Measurements from ENCODE around the gene CD47.

The CD47 gene

DNA sequence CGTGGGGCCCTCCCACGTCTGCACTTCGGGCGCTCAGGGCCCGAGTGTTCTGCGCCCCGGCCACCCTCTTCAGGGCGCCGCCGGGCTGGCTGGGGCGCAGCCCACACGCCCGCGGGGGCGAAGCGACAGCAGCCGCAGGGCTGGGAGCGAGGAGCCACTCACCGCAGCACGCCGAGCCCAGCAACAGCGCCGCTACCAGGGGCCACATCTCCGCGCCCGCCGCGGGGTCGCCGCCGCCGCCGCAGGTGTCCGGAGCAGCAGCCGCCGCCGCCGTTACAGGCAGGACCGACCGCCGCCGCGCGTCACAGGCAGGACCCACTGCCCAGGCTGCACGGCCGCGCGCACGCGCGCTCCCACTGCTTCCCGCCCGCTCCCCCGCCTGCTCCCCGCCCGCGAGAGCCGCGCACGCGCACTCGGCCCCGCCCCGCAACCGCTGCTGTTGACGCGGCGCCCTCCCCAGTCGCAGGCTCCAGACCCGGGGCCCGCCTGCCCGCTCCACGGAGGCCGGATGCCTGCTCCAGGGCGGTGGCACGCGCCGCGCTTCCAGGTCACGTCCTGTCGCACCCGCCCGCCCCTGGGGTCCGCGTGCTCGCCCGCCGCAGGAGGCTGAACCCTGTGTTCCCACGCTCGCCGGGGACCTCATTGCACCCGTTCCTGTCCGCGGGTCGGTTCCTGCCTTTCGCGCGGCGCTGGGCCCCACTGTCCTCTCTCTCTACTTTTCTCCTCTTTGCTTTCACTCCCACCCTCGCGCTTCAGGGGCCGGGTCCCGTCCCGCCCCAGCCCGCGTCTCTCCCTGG lies at the start of gene CD47:
Gene CD47, minus strand, starts transcription at position 331 of the 797 bp plus-strand sequence. Its CDS starts 123 bp downstream, at position 208.
- peak; percentile 93 for FAIRE-seq

DNA sequence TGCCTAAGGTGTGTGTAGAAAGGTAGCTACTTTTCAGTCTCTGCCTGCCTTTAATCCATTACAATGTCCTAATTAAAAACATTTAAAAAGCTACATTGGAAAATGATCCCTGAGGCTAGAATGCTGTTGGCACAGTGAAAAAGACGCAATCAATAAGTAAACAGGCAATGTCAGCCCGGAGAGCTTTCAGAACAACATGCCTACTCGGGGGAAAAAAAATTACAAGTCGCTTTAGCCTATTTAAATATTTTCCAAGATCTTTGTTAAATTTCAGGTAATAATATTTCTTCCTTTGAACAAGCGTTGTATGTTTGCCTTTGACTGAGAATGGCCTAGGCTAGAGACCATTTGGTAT lies 46.6 kb upstream of the CD47 start:
- FAIRE-seq (no peak), DNase-seq (ENCODE audit: low spot score) (no peak)

More for the DNA sequence above, at the start of gene CD47:
- DNase-seq (ENCODE audit: low spot score): peak; percentile 98

- no peak for FAIRE-seq
- no peak for DNase-seq (ENCODE audit: low spot score)
Observed at GRCh38 chr3:108136561-108137459, 46.0 kb upstream of the CD47 start.

GRCh38 chr3:108134555-108134880 lies 43.7 kb upstream of the CD47 start:
- DNase-seq (ENCODE audit: low spot score): no peak
- no peak for FAIRE-seq

DNA sequence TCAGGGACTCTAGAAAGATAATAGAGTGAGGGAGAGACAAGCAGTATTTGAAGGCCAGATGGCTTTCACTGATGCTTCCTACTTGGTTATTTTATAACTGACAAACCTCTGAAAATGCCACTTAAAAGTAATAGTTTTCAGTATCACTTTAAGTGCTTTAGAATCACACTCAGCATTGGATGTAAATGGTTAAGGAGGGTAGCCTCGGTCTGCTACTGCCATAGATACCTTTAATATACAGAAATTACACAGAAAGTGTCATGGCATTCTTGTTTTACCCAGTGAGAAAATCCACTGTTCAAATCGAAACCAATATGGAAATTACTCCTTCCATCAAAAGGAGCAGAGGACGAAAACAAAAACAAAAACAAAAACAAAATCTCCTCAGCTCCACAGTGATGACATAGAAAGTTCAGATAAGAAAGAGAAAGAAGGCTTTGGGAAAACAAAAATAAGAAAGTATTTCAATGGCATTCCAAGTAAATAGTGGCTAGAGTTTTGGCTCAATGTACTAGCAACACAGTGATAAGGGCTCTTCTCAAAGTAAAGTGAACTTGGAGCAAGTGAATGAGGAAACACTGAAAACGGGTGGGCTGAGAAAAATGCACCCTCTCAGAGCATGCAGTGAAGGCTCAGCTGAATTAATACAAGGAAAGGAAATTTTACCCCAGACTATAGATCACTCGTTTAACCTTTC lies 43.2 kb upstream of the CD47 start:
- DNase-seq (ENCODE audit: low spot score) (no peak), FAIRE-seq (no peak)

GRCh38 chr3:108133048-108133369 lies 42.2 kb upstream of the CD47 start:
- FAIRE-seq: no peak
- DNase-seq (ENCODE audit: low spot score): no peak

DNA sequence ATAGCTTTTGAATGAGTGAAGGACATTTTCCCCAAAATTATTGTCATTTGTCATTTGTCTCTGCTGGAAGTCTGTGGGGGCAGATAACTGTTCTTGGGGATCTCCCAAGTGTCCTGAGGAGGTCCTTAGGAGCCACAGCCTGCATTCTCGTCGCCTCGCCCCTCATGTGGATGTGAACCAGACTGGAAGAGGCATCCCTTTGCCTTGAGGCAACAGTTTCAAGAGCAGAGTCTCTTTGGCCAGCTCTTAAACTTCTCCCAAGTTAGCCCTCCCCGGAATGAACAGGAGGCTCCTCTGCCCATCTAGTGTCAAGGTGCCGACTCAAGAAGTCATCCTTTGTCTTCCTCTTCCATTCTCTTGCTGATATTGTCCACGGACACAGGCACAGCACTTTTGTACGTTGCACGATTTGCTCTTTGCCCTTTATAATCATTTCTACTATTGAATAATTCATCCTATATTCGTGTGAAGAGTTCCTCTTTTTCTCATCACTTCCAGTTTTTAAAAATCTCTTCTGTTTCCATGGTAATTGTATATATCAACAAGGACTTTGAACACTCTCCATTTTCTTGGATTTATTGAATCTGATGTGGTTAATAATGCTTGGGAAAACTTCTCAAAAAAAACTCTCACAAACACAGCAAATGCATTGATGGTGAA lies 40.8 kb upstream of the CD47 start:
- FAIRE-seq: no peak
- no peak for DNase-seq (ENCODE audit: low spot score)

- FAIRE-seq (no peak), DNase-seq (ENCODE audit: low spot score) (peak; percentile 25)
Observed at GRCh38 chr3:108130701-108131474, 40.1 kb upstream of the CD47 start.

DNA sequence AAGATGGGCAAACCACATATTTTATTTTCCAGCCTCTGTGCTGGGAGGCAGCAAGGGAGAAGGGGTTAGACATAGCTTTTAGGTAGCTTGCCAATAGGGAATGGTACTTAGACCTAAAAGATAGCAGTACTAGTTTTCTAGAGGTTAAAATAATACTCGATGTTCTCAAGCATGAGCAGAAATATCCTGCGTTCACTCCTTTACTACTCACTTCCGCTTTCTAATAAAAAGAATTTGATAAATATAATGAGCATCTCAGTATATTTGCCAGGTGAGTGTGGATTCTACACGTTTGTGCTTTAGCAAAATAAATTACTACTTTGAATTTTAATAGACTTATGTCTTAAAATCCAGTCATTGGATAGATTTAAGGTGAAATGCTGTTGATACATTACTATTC lies 39.4 kb upstream of the CD47 start:
- no peak for FAIRE-seq
- no peak for DNase-seq (ENCODE audit: low spot score)

- FAIRE-seq (no peak), DNase-seq (ENCODE audit: low spot score) (no peak)
Observed at GRCh38 chr3:108127301-108127988, 36.6 kb upstream of the CD47 start.

- FAIRE-seq (no peak), DNase-seq (ENCODE audit: low spot score) (no peak)
Observed at GRCh38 chr3:108126348-108126747, 35.5 kb upstream of the CD47 start.

DNA sequence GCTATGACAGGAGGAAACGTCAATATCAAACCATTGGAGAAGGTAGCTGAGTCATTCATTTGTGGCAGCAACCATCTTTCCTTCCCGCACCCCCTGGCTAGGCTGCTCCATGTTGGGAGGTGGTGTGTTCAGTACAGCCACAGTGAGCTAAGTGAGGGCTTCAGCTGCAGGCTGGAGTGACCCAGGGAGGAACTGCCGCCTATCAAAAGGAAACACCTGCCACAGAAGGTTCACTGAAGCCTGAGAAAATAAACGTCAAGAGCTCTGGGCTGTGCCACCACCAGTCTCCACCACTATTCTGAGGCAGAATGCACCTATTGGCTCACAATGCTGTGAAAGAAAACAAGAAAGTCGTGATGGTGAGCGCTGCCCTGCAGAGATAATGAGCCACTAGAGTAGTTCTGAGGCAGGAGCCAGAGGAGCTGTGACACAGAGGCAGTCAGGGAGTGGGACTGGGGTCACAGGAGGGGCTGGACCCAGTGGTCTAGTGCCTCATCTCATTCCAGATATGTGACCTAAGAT lies 34.8 kb upstream of the CD47 start:
- FAIRE-seq: no peak
- DNase-seq (ENCODE audit: low spot score): no peak

- no peak for FAIRE-seq
- DNase-seq (ENCODE audit: low spot score): no peak
Observed at GRCh38 chr3:108125153-108125543, 34.3 kb upstream of the CD47 start.

- FAIRE-seq: no peak
Observed at GRCh38 chr3:108124337-108125152, 33.7 kb upstream of the CD47 start.

GRCh38 chr3:108123326-108123725 lies 32.5 kb upstream of the CD47 start:
- no peak for FAIRE-seq

More at GRCh38 chr3:108124337-108125152, 33.7 kb upstream of the CD47 start:
- DNase-seq (ENCODE audit: low spot score): no peak

GRCh38 chr3:108122276-108122675 lies 31.4 kb upstream of the CD47 start:
- no peak for DNase-seq (ENCODE audit: low spot score)
- FAIRE-seq: no peak

More at GRCh38 chr3:108123326-108123725, 32.5 kb upstream of the CD47 start:
- DNase-seq (ENCODE audit: low spot score): no peak

DNA sequence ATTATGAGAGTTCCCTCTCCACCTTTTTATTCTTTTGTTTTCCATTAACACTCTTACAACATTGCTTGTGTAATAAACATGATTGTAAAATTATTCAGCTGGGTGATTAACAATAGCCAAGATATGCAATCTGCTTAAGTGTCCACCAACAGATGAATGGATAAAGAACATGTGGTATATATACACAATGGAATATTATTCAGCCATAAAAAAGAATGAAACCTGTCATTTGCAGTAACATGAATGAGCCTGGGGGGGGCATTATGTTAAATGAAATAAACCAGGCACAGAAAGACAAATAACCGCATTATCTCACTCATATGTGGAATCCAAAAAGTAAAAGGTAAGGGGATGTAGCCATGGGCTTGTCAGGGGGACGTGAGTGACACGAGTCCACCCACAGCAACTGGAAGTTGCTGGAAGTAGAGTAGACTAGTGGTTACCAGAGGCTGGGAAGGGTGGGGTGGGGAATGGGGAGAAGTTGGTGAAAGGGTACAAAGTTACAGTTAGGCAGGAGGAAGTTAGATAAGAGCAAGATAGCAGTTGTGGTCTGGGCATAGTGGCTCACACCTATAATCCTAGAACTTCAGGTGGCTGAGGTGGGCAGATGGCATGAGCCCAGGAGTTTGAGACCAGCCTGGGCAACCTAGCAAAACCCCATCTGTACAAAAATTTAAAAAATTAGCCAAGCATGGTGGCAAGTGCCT lies 28.7 kb upstream of the CD47 start:
- no peak for FAIRE-seq
- no peak for DNase-seq (ENCODE audit: low spot score)

DNA sequence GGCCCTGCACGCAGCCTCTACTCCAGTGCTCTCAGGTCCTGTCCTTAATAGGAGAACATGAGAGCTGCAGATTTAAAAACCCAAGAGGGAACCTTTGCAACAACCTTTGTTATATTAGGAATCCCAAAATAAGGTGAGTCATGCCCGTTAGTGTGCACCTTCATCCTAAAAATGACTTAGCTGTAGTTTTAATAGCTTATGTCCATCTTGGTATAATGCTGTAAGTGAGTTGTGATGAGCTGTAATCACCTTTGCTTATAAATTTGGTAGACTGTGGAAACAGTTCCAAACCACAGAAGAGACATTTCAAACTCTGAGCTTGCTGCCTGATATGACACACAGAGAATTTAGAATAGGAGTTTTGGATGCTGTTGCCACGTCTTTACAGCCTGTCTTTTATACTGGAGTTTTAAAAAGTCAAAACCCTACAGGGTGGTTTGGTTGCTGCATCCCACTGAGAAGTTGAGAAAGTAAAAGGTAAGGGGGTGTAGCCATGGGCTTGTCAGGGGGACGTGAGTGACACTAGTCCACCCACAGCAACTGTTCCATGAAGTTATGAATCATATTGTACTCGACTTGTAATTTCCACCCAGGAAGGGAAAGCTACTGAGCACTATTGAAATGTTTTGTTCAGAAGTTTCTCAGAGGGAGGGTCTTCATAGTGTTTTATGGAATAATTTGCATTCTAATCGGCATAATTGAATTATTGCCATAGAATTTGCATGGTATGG lies 27.4 kb upstream of the CD47 start:
- no peak for DNase-seq (ENCODE audit: low spot score)
- no peak for FAIRE-seq

Measured in urothelium cell line (cell line).